ENCODE data around the gene P4HA3.

- TF ChIP-seq CTCF (conservative IDR thresholded peaks at IDR 0.05; ENCODE audit: low read depth, low read length), result no peak
- no peak for TF ChIP-seq EZH2 (IDR thresholded peaks at IDR 0.05; ENCODE audit: borderline replicate concordance, low read depth, low read length, poor library complexity, severe bottlenecking)
Observed at GRCh38 chr11:74320538-74320937, 9.1 kb upstream of the P4HA3 start.

Data from A673 (cell line).